ENCODE measurements around the gene CCDC160. TPM values are rescaled to one million over a fixed set of nuclear protein-coding genes. Genes with fewer than 3 reads are reported as not detected.

CCDC160 gene
- total RNA-seq (under 1 TPM; 0.50 to 0.64 TPM), polyA plus RNA-seq (ENCODE audit: insufficient read length in 6 of 6) (1 to 10 TPM; 2.2 to 3.2 (median 2.4) TPM)
- long read RNA-seq, donor 1: 0 reads
- long read RNA-seq, donor 2: 0 reads
- long read RNA-seq, donor 3: 0 reads
- long read RNA-seq, donor 4: 0 reads
- long read RNA-seq, donor 5: 0 reads
- long read RNA-seq, donor 6: 0 reads
- long read RNA-seq, donor 7, partial matches to known transcripts: 0 of 1 reads
- long read RNA-seq, donor 7, other reads (novel, unspliced or antisense): 0 of 1 reads
- long read RNA-seq, donor 8, partial matches to known transcripts: 0 of 1 reads
- long read RNA-seq, donor 8, other reads (novel, unspliced or antisense): 0 of 1 reads
- long read RNA-seq, donor 9: 0 reads
- long read RNA-seq, donor 10: 0 reads
- long read RNA-seq, donor 11, partial matches to known transcripts: 0 of 4 reads
- long read RNA-seq, donor 11, other reads (novel, unspliced or antisense): 0 of 4 reads
- long read RNA-seq, donor 12: 0 reads

GRCh38 chrX:134236626-134237614, at the start of gene CCDC160:
Gene CCDC160 (plus strand): TSS chrX:134237182. CDS start chrX:134244801, 7,619 bp downstream.
- Histone ChIP-seq H3K4me3 (peak within 1 kb of the TSS; percentile 16 to 34), H3K27ac (no peak within 1 kb of the TSS), H3K36me3 (no peaks in the 10 kb centered on the region), H3K4me1 (no peaks in the 10 kb centered on the region), H3K27me3 (peaks cover 15 to 24% of the 10 kb centered on the region in 2 donors), H3K9me3 (no peaks in the 10 kb centered on the region)
- peak in 3 of 4 donors; percentile 46 to 78 (median 74) for DNase-seq
- intact Hi-C loops (cut with DNase I): no loop called here
- TF ChIP-seq CTCF (IDR thresholded peaks at IDR 0.05): no peak
- peak; percentile 73 for ATAC-seq

DNA sequence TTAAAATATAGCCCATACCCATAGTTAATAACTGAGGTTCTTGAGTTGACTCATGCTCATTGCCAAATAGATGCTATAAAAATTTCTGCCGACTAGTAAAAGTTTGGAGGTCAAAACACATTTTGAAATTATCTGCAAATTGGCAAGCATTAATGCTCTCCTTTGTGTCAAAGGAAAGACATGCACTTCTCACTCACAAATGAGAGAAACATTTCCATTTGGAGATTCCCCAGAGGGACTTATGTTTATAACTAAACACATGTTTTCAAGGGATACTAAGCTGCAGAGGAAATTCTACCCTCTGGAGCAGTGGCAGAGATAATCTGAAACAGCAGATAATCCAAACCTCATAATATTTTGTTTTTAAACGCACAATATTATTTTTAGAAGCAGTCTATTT, 45.7 kb upstream of the CCDC160 start:
- ATAC-seq (no peak), DNase-seq (no peak)
- H3K27me3 ChIP-seq: peaks cover 0 to 12% of the 10 kb centered on the region in 2 donors
- no peaks in the 10 kb centered on the region for H3K4me1 ChIP-seq
- H3K27ac ChIP-seq: no peak overlapping the region
- TF ChIP-seq CTCF (IDR thresholded peaks at IDR 0.05): no peak
- H3K36me3 ChIP-seq: no peaks in the 10 kb centered on the region
- H3K9me3 ChIP-seq: no peaks in the 10 kb centered on the region
- no peak overlapping the region for H3K4me3 ChIP-seq
- intact Hi-C loops (cut with DNase I): no loop called here

DNA sequence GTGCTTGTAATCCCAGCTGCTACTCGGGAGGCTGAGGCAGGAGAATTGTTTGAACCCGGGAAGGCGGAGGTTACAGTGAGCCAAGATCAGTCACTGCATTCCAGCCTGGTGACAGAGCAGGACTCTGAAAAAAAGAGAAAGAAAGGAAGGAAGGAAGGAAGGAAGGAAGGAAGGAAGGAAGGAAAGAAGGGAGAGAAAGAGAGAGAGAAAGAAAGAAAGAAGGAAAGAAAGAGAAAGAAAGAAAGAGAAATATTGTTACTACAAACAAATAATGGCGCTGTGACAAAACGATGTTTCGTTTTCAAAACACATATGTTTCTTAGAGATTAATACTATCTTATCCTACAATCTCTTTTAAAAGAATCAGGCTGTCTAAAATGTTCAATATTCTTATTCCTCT, 42.1 kb upstream of the CCDC160 start:
- Histone ChIP-seq H3K27ac (no peak overlapping the region), H3K4me3 (no peak overlapping the region), H3K27me3 (peaks cover 0 to 2% of the 10 kb centered on the region in 2 donors), H3K9me3 (no peaks in the 10 kb centered on the region), H3K4me1 (no peaks in the 10 kb centered on the region), H3K36me3 (no peaks in the 10 kb centered on the region)
- no peak for TF ChIP-seq CTCF (IDR thresholded peaks at IDR 0.05)
- intact Hi-C loops (cut with DNase I): no loop called here
- DNase-seq (no peak), ATAC-seq (no peak)

- no peaks in the 10 kb centered on the region for H3K27me3 ChIP-seq
- H3K36me3 ChIP-seq: no peaks in the 10 kb centered on the region
- no peak for TF ChIP-seq CTCF (IDR thresholded peaks at IDR 0.05)
- H3K9me3 ChIP-seq: no peaks in the 10 kb centered on the region
- no peak overlapping the region for H3K27ac ChIP-seq
- ATAC-seq: no peak
- H3K4me3 ChIP-seq: no peak overlapping the region
- intact Hi-C loops (cut with DNase I): no loop called here
- no peak for DNase-seq
- no peaks in the 10 kb centered on the region for H3K4me1 ChIP-seq
Observed at GRCh38 chrX:134202561-134202960, 34.4 kb upstream of the CCDC160 start.

Measured in left lung (tissue), 14 donors.